Esophagus squamous epithelium (tissue), 4 donors: ENCODE measurements around the gene RPAP3.
"Not testable (repeated sequence)": the region's sequence is repeated elsewhere in the genome, so short reads cannot be mapped to it uniquely, and the experiment has no call there.

Experiments
- POLR2A ChIP-seq, 4 donors: fragments of 450-650 bp; IDR thresholded peaks; one replicate each; pipeline ENCODE4 v1.6.1; 2017; ENCODE audit warnings: antibody characterized with exemption in 4 of 4, mild to moderate bottlenecking in 4 of 4, moderate library complexity in 3 of 4
- TF ChIP-seq, protein P1 (sequence below), 6 experiments: fragments of 450-650 bp in 4 of 6; fragments of 200-600 bp in 2 of 6; sonication (generic) in 2 of 6; IDR thresholded peaks; one replicate each; pipeline ENCODE4 v1.5.1; 2016 to 2019; ENCODE audit warnings: antibody characterized with exemption in 6 of 6, mild to moderate bottlenecking in 4 of 6, moderate library complexity in 4 of 6

GRCh38 chr12:47635770-47636169 is 70.1 kb downstream of the RPAP3 start:
- TF ChIP-seq, protein P1, sequence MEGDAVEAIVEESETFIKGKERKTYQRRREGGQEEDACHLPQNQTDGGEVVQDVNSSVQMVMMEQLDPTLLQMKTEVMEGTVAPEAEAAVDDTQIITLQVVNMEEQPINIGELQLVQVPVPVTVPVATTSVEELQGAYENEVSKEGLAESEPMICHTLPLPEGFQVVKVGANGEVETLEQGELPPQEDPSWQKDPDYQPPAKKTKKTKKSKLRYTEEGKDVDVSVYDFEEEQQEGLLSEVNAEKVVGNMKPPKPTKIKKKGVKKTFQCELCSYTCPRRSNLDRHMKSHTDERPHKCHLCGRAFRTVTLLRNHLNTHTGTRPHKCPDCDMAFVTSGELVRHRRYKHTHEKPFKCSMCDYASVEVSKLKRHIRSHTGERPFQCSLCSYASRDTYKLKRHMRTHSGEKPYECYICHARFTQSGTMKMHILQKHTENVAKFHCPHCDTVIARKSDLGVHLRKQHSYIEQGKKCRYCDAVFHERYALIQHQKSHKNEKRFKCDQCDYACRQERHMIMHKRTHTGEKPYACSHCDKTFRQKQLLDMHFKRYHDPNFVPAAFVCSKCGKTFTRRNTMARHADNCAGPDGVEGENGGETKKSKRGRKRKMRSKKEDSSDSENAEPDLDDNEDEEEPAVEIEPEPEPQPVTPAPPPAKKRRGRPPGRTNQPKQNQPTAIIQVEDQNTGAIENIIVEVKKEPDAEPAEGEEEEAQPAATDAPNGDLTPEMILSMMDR (IDR thresholded peaks at IDR 0.05), result not testable (repeated sequence)
- TF ChIP-seq POLR2A (IDR thresholded peaks at IDR 0.05), result not testable (repeated sequence)
